ENCODE data around the gene EMID1. TPM values are rescaled to one million over a fixed set of nuclear protein-coding genes. Genes with fewer than 3 reads are reported as not detected.

The EMID1 gene
- total RNA-seq, 1 experiment from 2014 or later = 9.6 TPM

DNA sequence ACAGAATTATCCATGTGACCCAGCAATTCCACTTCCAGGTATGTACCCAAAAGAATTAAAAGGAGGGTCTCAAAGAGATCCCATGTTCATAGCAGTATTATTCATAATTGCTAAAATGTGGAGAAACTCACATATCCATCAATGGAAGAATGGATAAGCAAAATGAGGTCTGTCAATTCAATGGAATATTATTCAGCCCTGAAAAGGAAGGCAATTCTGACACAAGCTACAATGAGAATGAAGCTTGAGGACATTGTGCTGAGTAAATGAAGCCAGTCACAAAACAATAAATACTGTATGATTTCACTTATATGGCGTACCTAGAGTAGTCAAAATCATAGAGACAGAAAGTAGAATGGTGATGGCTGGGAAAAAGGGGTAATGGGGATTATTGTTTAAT lies 19.4 kb upstream of the EMID1 start (continued):
- no peak for TF ChIP-seq REST (IDR thresholded peaks at IDR 0.05; ENCODE audit: low read depth)
- no peak for TF ChIP-seq EZH2 (IDR thresholded peaks at IDR 0.05)
- TF ChIP-seq EZH2phosphoT487 (IDR thresholded peaks at IDR 0.05; ENCODE audit: borderline replicate concordance) = no peak
- no peak for TF ChIP-seq ATF3 (IDR thresholded peaks at IDR 0.05)

- no peaks in the 10 kb centered on the region for H3K36me3 ChIP-seq (ENCODE audit: control insufficient read depth in 1 of 2, insufficient read depth in 2 of 2, low read length in 2 of 2)
- POLR2A ChIA-PET = no interaction called here
- no peak overlapping the region for H3K4me3 ChIP-seq (replicated peaks in 1 of 2; ENCODE audit: low read depth in 1 of 2, low read length in 2 of 2)
- RAD21 ChIA-PET (ENCODE audit: low non-redundant PET in 1 of 2, low total read pairs in 2 of 2, uncharacterized antibody in 2 of 2, unreplicated experiment in 2 of 2) = no interaction called here
- no peak overlapping the region for H2AFZ ChIP-seq (ENCODE audit: low read depth, low read length, poor library complexity, severe bottlenecking)
- H3K9me3 ChIP-seq (ENCODE audit: control insufficient read depth in 1 of 2, insufficient read depth in 1 of 2, low read depth in 1 of 2, low read length in 2 of 2) = no peaks in the 10 kb centered on the region
- H3K27ac ChIP-seq (ENCODE audit: low read depth, low read length) = no peak overlapping the region
- no peak overlapping the region for H3K4me2 ChIP-seq (ENCODE audit: low read length)
- no peaks in the 10 kb centered on the region for H3K79me2 ChIP-seq (ENCODE audit: insufficient read depth, low read length)
- ATAC-seq (no peak), DNase-seq (ENCODE audit: low read depth, low spot score) (no peak)
- no peaks in the 10 kb centered on the region for H3K9me2 ChIP-seq (ENCODE audit: insufficient read depth)
- BruUV-seq (replicated peaks) = no TSS peak
- CTCF ChIA-PET = no interaction called here
- no peak overlapping the region for H3K9ac ChIP-seq (ENCODE audit: low read length)
- intact Hi-C loops (cut with micrococcal nuclease) = no loop called here
- H3K4me1 ChIP-seq (ENCODE audit: control insufficient read depth in 1 of 2, insufficient read depth in 2 of 2, low read length in 2 of 2) = no peaks in the 10 kb centered on the region
- no peaks in the 10 kb centered on the region for H4K20me1 ChIP-seq (ENCODE audit: insufficient read depth)
- no peaks in the 10 kb centered on the region for H3K27me3 ChIP-seq (ENCODE audit: insufficient read depth, low read length)
- no peak for TF ChIP-seq SIN3A (IDR thresholded peaks at IDR 0.05; ENCODE audit: low read depth)
- no peak for TF ChIP-seq EZH2 (IDR thresholded peaks at IDR 0.05)
- no peak for TF ChIP-seq REST (IDR thresholded peaks at IDR 0.05; ENCODE audit: low read depth)
- no peak for TF ChIP-seq RAD21 (IDR thresholded peaks at IDR 0.05; ENCODE audit: low read depth)
- TF ChIP-seq ATF3 (IDR thresholded peaks at IDR 0.05) = no peak
- TF ChIP-seq FOSL1 (IDR thresholded peaks at IDR 0.05; ENCODE audit: low read depth) = no peak
- no peak for TF ChIP-seq SRF (IDR thresholded peaks at IDR 0.05; ENCODE audit: low read depth)
- no peak for TF ChIP-seq EZH2phosphoT487 (IDR thresholded peaks at IDR 0.05; ENCODE audit: borderline replicate concordance)
- TF ChIP-seq SP1 (IDR thresholded peaks at IDR 0.05; ENCODE audit: low read depth) = no peak
- TF ChIP-seq, protein P1, sequence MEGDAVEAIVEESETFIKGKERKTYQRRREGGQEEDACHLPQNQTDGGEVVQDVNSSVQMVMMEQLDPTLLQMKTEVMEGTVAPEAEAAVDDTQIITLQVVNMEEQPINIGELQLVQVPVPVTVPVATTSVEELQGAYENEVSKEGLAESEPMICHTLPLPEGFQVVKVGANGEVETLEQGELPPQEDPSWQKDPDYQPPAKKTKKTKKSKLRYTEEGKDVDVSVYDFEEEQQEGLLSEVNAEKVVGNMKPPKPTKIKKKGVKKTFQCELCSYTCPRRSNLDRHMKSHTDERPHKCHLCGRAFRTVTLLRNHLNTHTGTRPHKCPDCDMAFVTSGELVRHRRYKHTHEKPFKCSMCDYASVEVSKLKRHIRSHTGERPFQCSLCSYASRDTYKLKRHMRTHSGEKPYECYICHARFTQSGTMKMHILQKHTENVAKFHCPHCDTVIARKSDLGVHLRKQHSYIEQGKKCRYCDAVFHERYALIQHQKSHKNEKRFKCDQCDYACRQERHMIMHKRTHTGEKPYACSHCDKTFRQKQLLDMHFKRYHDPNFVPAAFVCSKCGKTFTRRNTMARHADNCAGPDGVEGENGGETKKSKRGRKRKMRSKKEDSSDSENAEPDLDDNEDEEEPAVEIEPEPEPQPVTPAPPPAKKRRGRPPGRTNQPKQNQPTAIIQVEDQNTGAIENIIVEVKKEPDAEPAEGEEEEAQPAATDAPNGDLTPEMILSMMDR (IDR thresholded peaks at IDR 0.05 in 2 of 3, conservative IDR thresholded peaks at IDR 0.05 in 1 of 3; ENCODE audit: borderline replicate concordance in 1 of 3, insufficient read depth in 1 of 3, low read depth in 2 of 3, low read length in 2 of 3) = no peak
- TF ChIP-seq EGR1 (IDR thresholded peaks at IDR 0.05; ENCODE audit: low read depth) = no peak
- no peak for TF ChIP-seq ZFX (IDR thresholded peaks at IDR 0.05)
- TF ChIP-seq CEBPB (IDR thresholded peaks at IDR 0.05; ENCODE audit: low read depth) = no peak
- no peak for TF ChIP-seq POLR2AphosphoS5 (IDR thresholded peaks at IDR 0.05; ENCODE audit: low read depth, low read length)
- no peak for TF ChIP-seq JUND (IDR thresholded peaks at IDR 0.05)
Observed at GRCh38 chr22:29187831-29188230, 17.9 kb upstream of the EMID1 start.
